Inflammatory macrophage (primary cell): ENCODE data around the gene CNOT6.

Experiments used
- DNase-seq, 2 donors: peaks; one replicate each; pipeline ENCODE4 v3.0.0-alpha.2; 2020 to 2022

Gene CNOT6

GRCh38 chr5:180622910-180623309, 128.7 kb downstream of the CNOT6 start:
- DNase-seq: no peak

- DNase-seq: no peak
Observed at GRCh38 chr5:180623411-180623834, 129.2 kb downstream of the CNOT6 start.

DNA sequence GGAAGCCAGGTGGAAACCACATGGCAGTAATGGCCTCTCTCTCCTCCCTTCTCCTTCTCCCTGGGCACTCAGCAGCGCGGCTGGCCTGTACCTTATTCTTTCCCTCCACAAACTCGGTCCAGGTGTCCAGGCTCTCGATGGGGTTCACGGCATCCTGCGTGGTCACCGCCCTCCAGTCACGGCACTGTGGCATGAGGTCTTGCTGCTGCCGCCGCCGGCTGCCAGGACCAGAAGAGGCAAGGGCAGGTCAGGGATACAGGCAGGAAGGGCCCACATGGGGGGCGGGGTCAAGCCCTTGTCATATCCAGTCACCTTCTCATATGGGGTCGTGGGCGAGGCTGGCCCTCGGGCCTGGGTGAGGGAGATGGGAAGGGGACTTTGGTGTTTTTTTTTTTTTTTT, 129.7 kb downstream of the CNOT6 start:
- DNase-seq: no peak

- no peak for DNase-seq
Observed at GRCh38 chr5:180624587-180624986, 130.4 kb downstream of the CNOT6 start.

GRCh38 chr5:180625125-180625790, 131.1 kb downstream of the CNOT6 start:
- no peak for DNase-seq

DNA sequence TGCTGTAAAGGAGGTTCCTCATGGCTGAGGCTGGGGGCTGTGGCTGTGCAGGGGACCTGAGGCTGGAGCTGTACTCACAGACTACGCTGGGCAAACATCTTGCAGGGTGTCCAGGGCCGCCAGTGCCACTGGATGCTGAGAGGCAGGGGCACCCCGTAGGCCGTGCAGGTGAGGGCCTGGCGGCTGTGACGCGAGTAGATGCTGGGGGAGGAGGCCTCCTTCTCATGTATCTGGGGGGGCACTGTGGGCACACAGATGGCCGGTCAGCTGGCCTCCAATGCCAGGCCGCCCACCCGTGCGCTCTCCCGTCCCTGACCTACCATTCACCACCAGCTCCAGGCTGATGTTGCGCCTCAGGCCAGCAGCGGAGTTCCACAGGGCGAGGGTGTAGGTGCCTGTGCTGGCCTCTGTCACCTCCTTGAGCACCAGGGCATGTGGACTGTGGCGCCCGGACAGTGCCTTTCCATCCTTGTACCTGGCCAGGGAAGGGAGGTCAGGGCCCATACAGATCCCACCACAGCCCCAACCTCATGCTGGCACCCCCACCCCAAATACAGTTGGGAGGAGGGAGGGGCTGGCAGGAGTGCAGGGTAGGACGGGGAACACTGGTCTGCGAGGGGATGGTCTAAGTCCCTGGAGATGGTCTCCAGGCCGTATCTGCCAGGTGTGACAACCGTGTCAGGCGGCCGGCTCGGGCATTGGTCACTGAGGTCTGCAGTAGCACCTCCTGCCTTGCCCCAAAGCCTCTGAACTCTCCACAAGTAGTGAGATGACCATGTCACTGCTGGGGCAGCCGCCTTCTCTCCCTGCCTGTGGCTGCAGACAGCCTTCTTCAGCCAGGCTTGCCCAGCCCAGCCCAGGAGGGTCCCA, 131.8 kb downstream of the CNOT6 start:
- DNase-seq: no peak

DNA sequence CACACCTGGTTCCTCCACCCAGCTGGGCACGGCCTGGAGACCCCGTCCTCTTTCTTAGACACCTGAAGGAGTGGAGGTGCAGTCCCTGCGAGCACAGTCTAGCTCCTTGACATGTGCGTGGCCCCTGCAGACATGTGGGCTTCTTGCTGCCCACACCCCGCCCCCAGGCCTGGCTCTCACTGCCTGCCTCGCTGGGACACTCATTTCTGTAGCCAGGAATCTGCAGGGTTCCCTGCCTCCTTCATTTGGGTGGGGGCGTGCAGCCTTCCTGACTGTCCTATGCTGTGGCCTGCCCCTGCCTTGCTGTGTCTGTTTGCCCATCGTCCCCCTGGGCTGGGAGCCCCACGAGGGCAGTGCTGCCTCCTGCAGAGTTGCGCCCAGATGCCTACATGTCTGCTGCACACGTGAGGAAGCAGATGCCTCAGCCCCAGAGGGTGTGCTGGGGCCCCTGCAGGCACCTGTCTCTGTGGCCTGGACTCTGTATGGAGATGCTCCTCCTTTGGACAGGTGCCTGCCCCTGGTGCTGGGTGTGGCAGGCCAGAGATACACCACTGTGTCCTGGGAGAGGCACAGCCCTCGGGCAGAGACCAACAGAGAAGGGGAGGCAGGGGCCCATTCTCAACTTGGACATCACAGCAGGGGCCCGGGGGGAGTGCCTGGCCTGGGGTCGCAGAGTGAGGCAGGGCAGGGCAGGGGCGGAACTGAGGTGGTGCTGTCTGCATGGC, 132.6 kb downstream of the CNOT6 start:
- DNase-seq: no peak

DNA sequence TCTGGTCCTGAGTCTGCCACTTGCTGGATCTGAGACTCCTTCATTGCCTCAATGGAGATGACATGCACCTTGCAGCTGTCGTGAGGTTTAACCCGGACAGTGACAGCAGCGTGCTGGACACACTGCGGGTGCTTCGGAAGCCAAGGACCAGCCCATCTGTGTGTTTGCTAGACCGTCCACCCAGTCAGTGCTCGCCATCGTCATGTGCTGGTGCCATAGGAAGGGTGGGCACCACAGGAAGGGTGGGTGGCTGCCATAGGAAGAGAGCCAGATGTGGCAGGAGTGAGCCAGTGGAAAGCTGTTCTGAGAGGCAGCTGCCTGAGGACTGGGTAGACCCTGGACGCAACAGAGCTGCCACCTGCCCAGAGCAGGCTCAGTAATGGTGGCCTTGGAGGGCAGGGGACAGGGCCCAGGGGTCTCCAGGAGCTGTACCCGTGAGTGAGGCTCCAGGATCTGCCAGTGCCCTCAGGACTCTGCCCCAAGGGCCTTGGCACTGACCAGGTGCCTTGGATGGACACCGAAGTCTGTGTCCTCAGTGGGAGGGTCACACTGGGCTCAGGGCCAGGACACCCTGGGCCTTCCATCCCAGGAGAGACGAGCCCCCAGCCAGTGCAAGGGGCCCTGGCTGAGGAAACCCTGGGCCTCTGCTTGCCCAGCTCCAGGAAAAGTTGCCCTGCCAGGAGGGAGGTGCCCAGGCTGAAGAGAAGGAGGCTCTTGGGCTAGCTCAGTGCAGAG, 133.4 kb downstream of the CNOT6 start:
- no peak for DNase-seq
